Measurements from ENCODE around the gene GULP1.

GULP1 gene

GRCh38 chr2:188291617-188292347 is at the start of gene GULP1:
TSS of gene GULP1 (plus strand) at chr2:188291874. CDS start at chr2:188477703, 185,829 bp downstream.
- TF ChIP-seq CTCF (IDR thresholded peaks at IDR 0.05; ENCODE audit: control insufficient read depth, insufficient read depth, low read depth, low read length, missing control alignments) = peak; percentile 86
- H3K4me3 ChIP-seq (ENCODE audit: control insufficient read depth, low read depth, low read length) = peak within 1 kb of the TSS; percentile 88
- no peak for DNase-seq (ENCODE audit: low read depth)

GRCh38 chr2:188243381-188243780 is 48.3 kb upstream of the GULP1 start:
- DNase-seq (ENCODE audit: low read depth) = no peak
- H3K4me3 ChIP-seq (ENCODE audit: control insufficient read depth, low read depth, low read length) = no peak overlapping the region
- TF ChIP-seq CTCF (IDR thresholded peaks at IDR 0.05; ENCODE audit: control insufficient read depth, insufficient read depth, low read depth, low read length, missing control alignments) = no peak

GRCh38 chr2:188244383-188244782 is 47.3 kb upstream of the GULP1 start:
- no peak for TF ChIP-seq CTCF (IDR thresholded peaks at IDR 0.05; ENCODE audit: control insufficient read depth, insufficient read depth, low read depth, low read length, missing control alignments)
- H3K4me3 ChIP-seq (ENCODE audit: control insufficient read depth, low read depth, low read length) = no peak overlapping the region
- no peak for DNase-seq (ENCODE audit: low read depth)

GRCh38 chr2:188245230-188245629 is 46.4 kb upstream of the GULP1 start:
- no peak for DNase-seq (ENCODE audit: low read depth)
- no peak for TF ChIP-seq CTCF (IDR thresholded peaks at IDR 0.05; ENCODE audit: control insufficient read depth, insufficient read depth, low read depth, low read length, missing control alignments)
- H3K4me3 ChIP-seq (ENCODE audit: control insufficient read depth, low read depth, low read length) = no peak overlapping the region

GRCh38 chr2:188248513-188248912 is 43.2 kb upstream of the GULP1 start:
- DNase-seq (ENCODE audit: low read depth) = no peak
- no peak for TF ChIP-seq CTCF (IDR thresholded peaks at IDR 0.05; ENCODE audit: control insufficient read depth, insufficient read depth, low read depth, low read length, missing control alignments)
- no peak overlapping the region for H3K4me3 ChIP-seq (ENCODE audit: control insufficient read depth, low read depth, low read length)

GRCh38 chr2:188251034-188251433 is 40.6 kb upstream of the GULP1 start:
- TF ChIP-seq CTCF (IDR thresholded peaks at IDR 0.05; ENCODE audit: control insufficient read depth, insufficient read depth, low read depth, low read length, missing control alignments) = no peak
- no peak overlapping the region for H3K4me3 ChIP-seq (ENCODE audit: control insufficient read depth, low read depth, low read length)
- no peak for DNase-seq (ENCODE audit: low read depth)
